Measurements from ENCODE around the gene EFCAB14.
"Not testable (repeated sequence)": the region's sequence is repeated elsewhere in the genome, so short reads cannot be mapped to it uniquely, and the experiment has no call there.

Gene EFCAB14

GRCh38 chr1:46721686-46722205 lies 2.8 kb upstream of the EFCAB14 start:
- DNase-seq = no peak

GRCh38 chr1:46721204-46721603 lies 2.3 kb upstream of the EFCAB14 start:
- no peak for DNase-seq

GRCh38 chr1:46720319-46720718 lies 1.4 kb upstream of the EFCAB14 start:
- DNase-seq = not testable (repeated sequence)

GRCh38 chr1:46719689-46720088 lies 775 bp upstream of the EFCAB14 start:
- no peak for DNase-seq

- DNase-seq = no peak
These were observed 581 bp downstream of the EFCAB14 start for GRCh38 chr1:46718340-46718726.

- DNase-seq = no peak
These were observed 1.3 kb downstream of the EFCAB14 start for GRCh38 chr1:46717654-46718053.

- no peak for DNase-seq
These were observed 3.9 kb downstream of the EFCAB14 start for GRCh38 chr1:46714976-46715375.

- no peak for DNase-seq
These were observed 10.8 kb downstream of the EFCAB14 start for GRCh38 chr1:46708121-46708520.

- DNase-seq = no peak
These were observed 13.5 kb downstream of the EFCAB14 start for GRCh38 chr1:46705408-46705807.

GRCh38 chr1:46703927-46704641 lies 14.8 kb downstream of the EFCAB14 start:
- DNase-seq = no peak

GRCh38 chr1:46699666-46700065 lies 19.2 kb downstream of the EFCAB14 start:
- DNase-seq = no peak

GRCh38 chr1:46697053-46697452 lies 21.9 kb downstream of the EFCAB14 start:
- DNase-seq = no peak

- not testable (repeated sequence) for DNase-seq
These were observed 24.2 kb downstream of the EFCAB14 start for GRCh38 chr1:46694676-46695075.

- DNase-seq = no peak
These were observed 25.8 kb downstream of the EFCAB14 start for GRCh38 chr1:46692811-46693770.

GRCh38 chr1:46691997-46692790 lies 26.7 kb downstream of the EFCAB14 start:
- DNase-seq = no peak

GRCh38 chr1:46690931-46691421 lies 27.9 kb downstream of the EFCAB14 start:
- no peak for DNase-seq

GRCh38 chr1:46689897-46690296 lies 29.0 kb downstream of the EFCAB14 start:
- no peak for DNase-seq

GRCh38 chr1:46689356-46689755 lies 29.6 kb downstream of the EFCAB14 start:
- no peak for DNase-seq

GRCh38 chr1:46687921-46688509 lies 30.9 kb downstream of the EFCAB14 start:
- no peak for DNase-seq

- no peak for DNase-seq
These were observed 31.7 kb downstream of the EFCAB14 start for GRCh38 chr1:46687093-46687659.

- DNase-seq = no peak
These were observed 32.7 kb downstream of the EFCAB14 start for GRCh38 chr1:46686255-46686654.

- no peak for DNase-seq
These were observed 34.2 kb downstream of the EFCAB14 start for GRCh38 chr1:46684670-46685069.

Measured in activated gamma-delta T cell treated with Interleukin-2 at 50 U/mL for 16 hours (primary cell).